H9 (cell line): Measurements from ENCODE around the gene KMT2C. TPM values are rescaled to one million over a fixed set of nuclear protein-coding genes. Genes with fewer than 3 reads are reported as not detected.
"Not testable (repeated sequence)": the region's sequence is repeated elsewhere in the genome, so short reads cannot be mapped to it uniquely, and the experiment has no call there.

Experiments used
- DNase-seq: peaks from one replicate; pipeline ENCODE4 v3.0.0-alpha.2; 2017
- H2AFZ ChIP-seq: one replicate; pipeline ENCODE4 v1.6.1; 2013; ENCODE audit warnings: mild to moderate bottlenecking, low read length, control low read depth, moderate library complexity
- H2AK5ac ChIP-seq: 2 replicates; pipeline ENCODE4 v1.6.1; 2013; ENCODE audit warnings: low read length, control low read depth, mixed read lengths; ENCODE audit not compliant: insufficient read length
- H2BK120ac ChIP-seq: one replicate; pipeline ENCODE4 v1.6.1; 2013; ENCODE audit warnings: low read depth, mild to moderate bottlenecking, low read length, control low read depth, inconsistent platforms; ENCODE audit not compliant: poor library complexity, severe bottlenecking
- H2BK12ac ChIP-seq: 2 replicates; pipeline ENCODE4 v1.6.1; 2013; ENCODE audit warnings: low read length, control low read depth, mixed read lengths, low read depth; ENCODE audit not compliant: insufficient read length
- H2BK15ac ChIP-seq: 2 replicates; pipeline ENCODE4 v1.6.1; 2013; ENCODE audit warnings: low read depth, low read length, control low read depth
- H2BK20ac ChIP-seq: one replicate; pipeline ENCODE4 v1.6.1; 2013; ENCODE audit warnings: low read depth, mild to moderate bottlenecking, low read length, control low read depth, inconsistent platforms; ENCODE audit not compliant: poor library complexity, severe bottlenecking
- H2BK5ac ChIP-seq: 2 replicates; pipeline ENCODE4 v1.6.1; 2013; ENCODE audit warnings: low read length, control low read depth, mixed read lengths; ENCODE audit not compliant: insufficient read length
- H3K14ac ChIP-seq: 2 replicates; pipeline ENCODE4 v1.6.1; 2013; ENCODE audit warnings: low read length, control low read depth; ENCODE audit not compliant: insufficient read depth
- H3K18ac ChIP-seq: 2 replicates; pipeline ENCODE4 v1.6.1; 2013; ENCODE audit warnings: low read depth, mild to moderate bottlenecking, mixed read lengths, low read length, control low read depth; ENCODE audit not compliant: insufficient read length
- H3K23ac ChIP-seq: 2 replicates; pipeline ENCODE4 v1.6.1; 2013; ENCODE audit warnings: low read length, control low read depth, mixed read lengths, low read depth; ENCODE audit not compliant: insufficient read length
- H3K23me2 ChIP-seq: 2 replicates; pipeline ENCODE4 v1.6.1; 2013; ENCODE audit warnings: low read depth, mild to moderate bottlenecking, mixed read lengths, low read length, control low read depth; ENCODE audit not compliant: insufficient read length, poor library complexity, severe bottlenecking
- H3K27ac ChIP-seq: 2 replicates; pipeline ENCODE4 v1.5.1; 2013; ENCODE audit warnings: low read length, control low read depth, mixed read lengths, low read depth; ENCODE audit not compliant: insufficient read length
- H3K27me3 ChIP-seq: 2 replicates; pipeline ENCODE4 v1.6.1; 2013; ENCODE audit warnings: low read length, control low read depth, inconsistent platforms; ENCODE audit not compliant: insufficient read depth
- H3K4ac ChIP-seq: 2 replicates; pipeline ENCODE4 v1.6.1; 2013; ENCODE audit warnings: low read depth, mild to moderate bottlenecking, control low read depth, inconsistent platforms, low read length, moderate library complexity
- H3K4me1 ChIP-seq: 2 replicates; pipeline ENCODE4 v1.6.1; 2013; ENCODE audit warnings: low read length, control low read depth, inconsistent platforms; ENCODE audit not compliant: insufficient read depth
- H3K4me2 ChIP-seq: 2 replicates; pipeline ENCODE4 v1.6.1; 2013; ENCODE audit warnings: low read length, control low read depth, mixed read lengths; ENCODE audit not compliant: insufficient read length, insufficient read depth
- H3K56ac ChIP-seq: 2 replicates; pipeline ENCODE4 v1.6.1; 2013; ENCODE audit warnings: low read depth, mild to moderate bottlenecking, mixed read lengths, low read length, control low read depth; ENCODE audit not compliant: insufficient read length
- H3K79me1 ChIP-seq: 2 replicates; pipeline ENCODE4 v1.6.1; 2013; ENCODE audit warnings: low read depth, mild to moderate bottlenecking, moderate library complexity, low read length, control low read depth, inconsistent platforms; ENCODE audit not compliant: insufficient read depth, poor library complexity, severe bottlenecking
- H3K79me2 ChIP-seq: 2 replicates; pipeline ENCODE4 v1.6.1; 2013; ENCODE audit warnings: low read length, control low read depth, inconsistent platforms; ENCODE audit not compliant: insufficient read depth
- H3K9ac ChIP-seq: 2 replicates; pipeline ENCODE4 v1.6.1; 2013; ENCODE audit warnings: low read length, control low read depth, mixed read lengths; ENCODE audit not compliant: insufficient read length; ENCODE audit errors: extremely low read depth
- H3K9me3 ChIP-seq: one replicate; pipeline ENCODE4 v1.6.1; 2013; ENCODE audit warnings: low read depth, low read length, inconsistent platforms; ENCODE audit not compliant: control insufficient read depth
- H3T11ph ChIP-seq: one replicate; pipeline ENCODE4 v1.6.1; 2013; ENCODE audit warnings: mild to moderate bottlenecking, low read length, control low read depth, inconsistent platforms
- H4K20me1 ChIP-seq: one replicate; pipeline ENCODE4 v1.6.1; 2013; ENCODE audit not compliant: control insufficient read depth, insufficient read length, insufficient read depth
- H4K5ac ChIP-seq: 2 replicates; pipeline ENCODE4 v1.6.1; 2013; ENCODE audit warnings: low read depth, mild to moderate bottlenecking, mixed read lengths, low read length, control low read depth; ENCODE audit not compliant: insufficient read length
- H4K8ac ChIP-seq: replicated peaks from 2 replicates; pipeline ENCODE4 v1.6.1; 2013; ENCODE audit warnings: low read length, control low read depth, mixed read lengths, low read depth; ENCODE audit not compliant: insufficient read length
- H4K91ac ChIP-seq: 2 replicates; pipeline ENCODE4 v1.6.1; 2013; ENCODE audit warnings: low read depth, mild to moderate bottlenecking, moderate library complexity, mixed read lengths, low read length, control low read depth; ENCODE audit not compliant: insufficient read length
- H3K27ac Mint-ChIP-seq, 3 experiments: 2 replicates in 2 of 3; 3 replicates in 1 of 3; pipeline ENCODE4 v1.8.0; 2020 to 2021; ENCODE audit warnings: mixed read lengths in 3 of 3, mild to moderate bottlenecking in 1 of 3, moderate library complexity in 1 of 3
- H3K27me3 Mint-ChIP-seq: 2 replicates; pipeline ENCODE4 v1.8.0; 2021; ENCODE audit warnings: low read depth, mild to moderate bottlenecking, moderate library complexity, mixed read lengths
- H3K36me3 Mint-ChIP-seq, 3 experiments: 2 replicates in 2 of 3; 3 replicates in 1 of 3; pipeline ENCODE4 v1.8.0; 2020 to 2021; ENCODE audit warnings: low read depth in 3 of 3, mixed read lengths in 3 of 3; ENCODE audit not compliant: insufficient read depth in 1 of 3
- H3K4me1 Mint-ChIP-seq, 2 experiments: 2 replicates each; pipeline ENCODE4 v1.8.0; 2020; ENCODE audit warnings: mixed read lengths in 2 of 2
- H3K4me3 Mint-ChIP-seq, 2 experiments: 2 replicates in 1 of 2; 3 replicates in 1 of 2; pipeline ENCODE4 v1.8.0; 2020 to 2021; ENCODE audit warnings: mild to moderate bottlenecking in 2 of 2, mixed read lengths in 2 of 2, moderate library complexity in 1 of 2
- H3K9me3 Mint-ChIP-seq, 2 experiments: 2 replicates in 1 of 2; 3 replicates in 1 of 2; pipeline ENCODE4 v1.8.0; 2020; ENCODE audit warnings: mild to moderate bottlenecking in 2 of 2, mixed read lengths in 2 of 2, moderate library complexity in 1 of 2
- WGBS: extraction: QIAGEN DNeasy Blood & Tissue Kit; methylation state at CpG from one replicate; pipeline ENCODE4 v1.1.7; 2013; ENCODE audit warnings: missing lambda C conversion rate, low lambda C conversion rate, mixed read lengths; ENCODE audit not compliant: insufficient read length; ENCODE audit errors: extremely low coverage; 5-methylcytosine and 5-hydroxymethylcytosine counted together
- total RNA-seq: library from RNA; stranded (reverse); gene quantifications from 2 replicates; pipeline ENCODE4 v1.2.1, GENCODE V29; 2021

Gene KMT2C
- total RNA-seq, 1 experiment from 2014 or later = 32.2 TPM

GRCh38 chr7:152470251-152471022 lies 34.6 kb upstream of the KMT2C start:
- not testable (repeated sequence) for H4K91ac ChIP-seq, H3K4me1 ChIP-seq, H3K27ac Mint-ChIP-seq, H3K18ac ChIP-seq, H3K4me3 Mint-ChIP-seq, H3K23me2 ChIP-seq, H2BK120ac ChIP-seq, H3K27me3 Mint-ChIP-seq, H3K79me1 ChIP-seq, H2AFZ ChIP-seq, H3T11ph ChIP-seq, H3K23ac ChIP-seq, H4K20me1 ChIP-seq, H3K79me2 ChIP-seq, H2BK20ac ChIP-seq, H3K56ac ChIP-seq, H3K4me2 ChIP-seq, H2AK5ac ChIP-seq, H4K8ac ChIP-seq, H3K9ac ChIP-seq, H2BK5ac ChIP-seq, H3K4me1 Mint-ChIP-seq, H2BK12ac ChIP-seq, DNase-seq, H3K14ac ChIP-seq, H4K5ac ChIP-seq, H3K27ac ChIP-seq, H3K4ac ChIP-seq, H3K9me3 ChIP-seq, H3K27me3 ChIP-seq, H2BK15ac ChIP-seq
- no CpG with 5 or more reads among the region's 7 CpGs for WGBS
- peaks cover 14 to 22% (median 20%) of the 10 kb centered on the region in 3 experiments for H3K36me3 Mint-ChIP-seq
- H3K9me3 Mint-ChIP-seq = peaks cover 22 to 24% of the 10 kb centered on the region in 2 experiments

GRCh38 chr7:152469576-152469975 lies 33.8 kb upstream of the KMT2C start:
- not testable (repeated sequence) for H4K20me1 ChIP-seq, H3K4me1 Mint-ChIP-seq, H2AK5ac ChIP-seq, H3K27me3 ChIP-seq, H3K79me2 ChIP-seq, H2BK15ac ChIP-seq, H3T11ph ChIP-seq, H3K27me3 Mint-ChIP-seq, H3K9ac ChIP-seq, H3K4me2 ChIP-seq, H3K23me2 ChIP-seq, H3K79me1 ChIP-seq, H2BK20ac ChIP-seq, DNase-seq, H2BK5ac ChIP-seq, H3K27ac ChIP-seq, H2BK12ac ChIP-seq, H2BK120ac ChIP-seq, H3K18ac ChIP-seq, H3K4ac ChIP-seq, H4K91ac ChIP-seq, H4K5ac ChIP-seq, H3K4me1 ChIP-seq, H3K56ac ChIP-seq, H4K8ac ChIP-seq, H3K23ac ChIP-seq, H3K14ac ChIP-seq, H2AFZ ChIP-seq, H3K27ac Mint-ChIP-seq, H3K9me3 ChIP-seq, H3K4me3 Mint-ChIP-seq
- WGBS = no CpG with 5 or more reads among the region's 7 CpGs
- H3K9me3 Mint-ChIP-seq = peaks cover 22 to 24% of the 10 kb centered on the region in 2 experiments
- peaks cover 14 to 22% (median 20%) of the 10 kb centered on the region in 3 experiments for H3K36me3 Mint-ChIP-seq
